ENCODE data around the gene EPHA3.

GRCh38 chr3:89223188-89223587 lies 115.8 kb downstream of the EPHA3 start:
- TF ChIP-seq CTCF (IDR thresholded peaks at IDR 0.05; ENCODE audit: low read length) (no peak), EZH2 (IDR thresholded peaks at IDR 0.05; ENCODE audit: borderline replicate concordance, low read length) (no peak)

Data from OCI-LY1 (cell line).